HL-60 (cell line): ENCODE data around the gene NPSR1.

ENCODE experiments used
- GABPA ChIP-seq: IDR thresholded peaks from 2 replicates; pipeline ENCODE4 v1.6.1; 2012; ENCODE audit warnings: low read depth
- POLR2AphosphoS5 ChIP-seq: IDR thresholded peaks from 2 replicates; pipeline ENCODE4 v1.6.1; 2012; ENCODE audit warnings: low read depth
- SPI1 ChIP-seq: IDR thresholded peaks from 2 replicates; pipeline ENCODE4 v1.6.1; 2012; ENCODE audit warnings: low read depth, mild to moderate bottlenecking, borderline replicate concordance
- TF ChIP-seq, protein P1 (sequence below): IDR thresholded peaks from one replicate; pipeline ENCODE4 v1.5.1; 2011; ENCODE audit warnings: low read length, control low read depth, inconsistent platforms; ENCODE audit not compliant: insufficient read depth
- TF ChIP-seq, protein P2 (sequence below): IDR thresholded peaks from 2 replicates; pipeline ENCODE4 v1.6.1; 2012; ENCODE audit warnings: low read depth; ENCODE audit not compliant: insufficient replicate concordance

DNA sequence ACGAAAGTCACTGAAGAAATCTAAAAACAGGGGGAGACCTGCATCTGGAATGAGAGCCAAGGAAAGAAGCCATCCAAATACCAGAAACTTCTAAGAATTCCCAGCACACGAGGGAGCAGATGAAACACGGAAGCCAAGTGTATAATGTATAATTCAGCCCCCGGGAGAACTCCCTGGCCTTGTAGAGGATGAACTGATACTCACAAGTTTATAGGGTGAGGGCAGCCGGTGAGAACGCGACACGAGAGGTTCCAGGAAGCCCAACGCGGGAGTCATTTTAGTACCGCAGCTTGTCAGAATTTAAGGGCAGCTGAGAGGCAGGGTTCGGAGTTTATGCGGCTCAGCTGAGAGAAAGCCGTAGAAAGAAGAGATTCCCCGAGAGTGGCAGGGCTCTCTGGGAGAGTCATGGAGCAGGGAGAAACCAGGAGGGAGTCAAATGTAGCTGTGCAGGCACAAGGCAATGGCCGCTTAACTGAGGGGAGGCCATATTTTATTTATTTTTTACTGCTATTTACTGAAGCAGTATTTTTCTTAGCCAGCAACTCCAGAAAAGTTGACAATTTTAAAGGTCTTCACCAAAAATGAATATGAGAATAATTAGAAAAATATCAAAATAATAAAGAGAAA lies 164.0 kb downstream of the NPSR1 start:
- TF ChIP-seq, protein P1, sequence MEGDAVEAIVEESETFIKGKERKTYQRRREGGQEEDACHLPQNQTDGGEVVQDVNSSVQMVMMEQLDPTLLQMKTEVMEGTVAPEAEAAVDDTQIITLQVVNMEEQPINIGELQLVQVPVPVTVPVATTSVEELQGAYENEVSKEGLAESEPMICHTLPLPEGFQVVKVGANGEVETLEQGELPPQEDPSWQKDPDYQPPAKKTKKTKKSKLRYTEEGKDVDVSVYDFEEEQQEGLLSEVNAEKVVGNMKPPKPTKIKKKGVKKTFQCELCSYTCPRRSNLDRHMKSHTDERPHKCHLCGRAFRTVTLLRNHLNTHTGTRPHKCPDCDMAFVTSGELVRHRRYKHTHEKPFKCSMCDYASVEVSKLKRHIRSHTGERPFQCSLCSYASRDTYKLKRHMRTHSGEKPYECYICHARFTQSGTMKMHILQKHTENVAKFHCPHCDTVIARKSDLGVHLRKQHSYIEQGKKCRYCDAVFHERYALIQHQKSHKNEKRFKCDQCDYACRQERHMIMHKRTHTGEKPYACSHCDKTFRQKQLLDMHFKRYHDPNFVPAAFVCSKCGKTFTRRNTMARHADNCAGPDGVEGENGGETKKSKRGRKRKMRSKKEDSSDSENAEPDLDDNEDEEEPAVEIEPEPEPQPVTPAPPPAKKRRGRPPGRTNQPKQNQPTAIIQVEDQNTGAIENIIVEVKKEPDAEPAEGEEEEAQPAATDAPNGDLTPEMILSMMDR, result no peak
- TF ChIP-seq POLR2AphosphoS5 (no peak), GABPA (no peak), SPI1 (no peak)
- TF ChIP-seq, protein P2, sequence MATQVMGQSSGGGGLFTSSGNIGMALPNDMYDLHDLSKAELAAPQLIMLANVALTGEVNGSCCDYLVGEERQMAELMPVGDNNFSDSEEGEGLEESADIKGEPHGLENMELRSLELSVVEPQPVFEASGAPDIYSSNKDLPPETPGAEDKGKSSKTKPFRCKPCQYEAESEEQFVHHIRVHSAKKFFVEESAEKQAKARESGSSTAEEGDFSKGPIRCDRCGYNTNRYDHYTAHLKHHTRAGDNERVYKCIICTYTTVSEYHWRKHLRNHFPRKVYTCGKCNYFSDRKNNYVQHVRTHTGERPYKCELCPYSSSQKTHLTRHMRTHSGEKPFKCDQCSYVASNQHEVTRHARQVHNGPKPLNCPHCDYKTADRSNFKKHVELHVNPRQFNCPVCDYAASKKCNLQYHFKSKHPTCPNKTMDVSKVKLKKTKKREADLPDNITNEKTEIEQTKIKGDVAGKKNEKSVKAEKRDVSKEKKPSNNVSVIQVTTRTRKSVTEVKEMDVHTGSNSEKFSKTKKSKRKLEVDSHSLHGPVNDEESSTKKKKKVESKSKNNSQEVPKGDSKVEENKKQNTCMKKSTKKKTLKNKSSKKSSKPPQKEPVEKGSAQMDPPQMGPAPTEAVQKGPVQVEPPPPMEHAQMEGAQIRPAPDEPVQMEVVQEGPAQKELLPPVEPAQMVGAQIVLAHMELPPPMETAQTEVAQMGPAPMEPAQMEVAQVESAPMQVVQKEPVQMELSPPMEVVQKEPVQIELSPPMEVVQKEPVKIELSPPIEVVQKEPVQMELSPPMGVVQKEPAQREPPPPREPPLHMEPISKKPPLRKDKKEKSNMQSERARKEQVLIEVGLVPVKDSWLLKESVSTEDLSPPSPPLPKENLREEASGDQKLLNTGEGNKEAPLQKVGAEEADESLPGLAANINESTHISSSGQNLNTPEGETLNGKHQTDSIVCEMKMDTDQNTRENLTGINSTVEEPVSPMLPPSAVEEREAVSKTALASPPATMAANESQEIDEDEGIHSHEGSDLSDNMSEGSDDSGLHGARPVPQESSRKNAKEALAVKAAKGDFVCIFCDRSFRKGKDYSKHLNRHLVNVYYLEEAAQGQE, result no peak
